SK-N-SH (cell line): Measurements from ENCODE around the gene DNASE1L2. TPM values are rescaled to one million over a fixed set of nuclear protein-coding genes. Genes with fewer than 3 reads are reported as not detected.
A peak's percentile ranks its signal among the peaks of the same experiment; 100 is the strongest.

Experiments used
- CTCF ChIA-PET: fragments of 300-600, 350-600 bp; formaldehyde crosslinking; extraction: SDS; loops from one replicate; lab custom pipeline; 2021; lab: Yijun Ruan, JAX
- POLR2A ChIA-PET: fragments of 350-600 bp; sonication (Branson Sonifier 250); formaldehyde crosslinking; extraction: SDS; loops from one replicate; lab custom pipeline; 2020; ENCODE audit warnings: antibody characterized with exemption, inconsistent platforms; lab: Yijun Ruan, JAX
- DNase-seq: peaks from one replicate; pipeline ENCODE4 v3.0.0; 2012
- H2AFZ ChIP-seq: fragments of 200-600 bp; sonication (generic); 2 replicates; pipeline ENCODE4 v1.8.1; 2016; ENCODE audit warnings: antibody characterized with exemption, mild to moderate bottlenecking, low read depth
- H3F3A ChIP-seq: fragments of 200-600 bp; sonication (generic); replicated peaks from 2 replicates; pipeline ENCODE3; 2016; ENCODE audit warnings: antibody characterized with exemption, mild to moderate bottlenecking; ENCODE audit not compliant: insufficient read depth
- H3K27ac ChIP-seq, 2 experiments: fragments of 200-500 bp in 1 of 2; fragments of 200-600 bp in 1 of 2; sonication (Bioruptor generic) in 1 of 2; sonication (generic), shearing (Covaris generic) in 1 of 2; 2 replicates each; pipeline versions ENCODE4 v1.5.1 to v1.6.1; 2014 to 2016; ENCODE audit warnings: low read depth in 2 of 2, inconsistent platforms in 1 of 2, low read length in 1 of 2, mild to moderate bottlenecking in 1 of 2, mixed read lengths in 1 of 2
- H3K27me3 ChIP-seq: fragments of 200-600 bp; sonication (generic), shearing (Covaris generic); 2 replicates; pipeline ENCODE4 v1.6.1; 2016; ENCODE audit warnings: mixed run types; ENCODE audit not compliant: insufficient read depth
- H3K36me3 ChIP-seq, 2 experiments: fragments of 200-500 bp in 1 of 2; fragments of 200-600 bp in 1 of 2; sonication (Bioruptor generic) in 1 of 2; sonication (generic) in 1 of 2; replicated peaks in 1 of 2; 2 replicates each; pipeline versions ENCODE3 to v1.5.1; 2014 to 2016; ENCODE audit warnings: low read length in 1 of 2, mild to moderate bottlenecking in 1 of 2; ENCODE audit not compliant: insufficient read depth in 2 of 2, control insufficient read depth in 1 of 2
- H3K4me1 ChIP-seq, 2 experiments: fragments of 200-500 bp in 1 of 2; fragments of 200-600 bp in 1 of 2; sonication (Bioruptor generic) in 1 of 2; sonication (generic), shearing (Covaris generic) in 1 of 2; 2 replicates each; pipeline versions ENCODE4 v1.5.1 to v1.6.1; 2014 to 2016; ENCODE audit warnings: low read depth in 1 of 2, low read length in 1 of 2, mixed run types in 1 of 2; ENCODE audit not compliant: insufficient read depth in 2 of 2, control insufficient read depth in 1 of 2
- H3K4me2 ChIP-seq: fragments of 200-600 bp; sonication (generic), shearing (Covaris generic); 2 replicates; pipeline ENCODE4 v1.6.1; 2017; ENCODE audit warnings: mixed run types
- H3K4me3 ChIP-seq, 2 experiments: fragments of 200-500 bp in 1 of 2; fragments of 200-600 bp in 1 of 2; sonication (Bioruptor generic) in 1 of 2; sonication (generic), shearing (Covaris generic) in 1 of 2; 2 replicates each; pipeline versions ENCODE4 v1.5.1 to v1.8.1; 2014 to 2016; ENCODE audit warnings: low read depth in 2 of 2, inconsistent platforms in 1 of 2, low read length in 1 of 2, mild to moderate bottlenecking in 1 of 2, mixed read lengths in 1 of 2, moderate library complexity in 1 of 2
- H3K79me2 ChIP-seq: fragments of 200-600 bp; sonication (generic); 2 replicates; pipeline ENCODE4 v1.8.1; 2017; ENCODE audit warnings: mild to moderate bottlenecking; ENCODE audit not compliant: insufficient read depth
- H3K9ac ChIP-seq: fragments of 200-600 bp; sonication (generic); 2 replicates; pipeline ENCODE4 v1.6.1; 2017; ENCODE audit warnings: mixed run types
- H3K9me2 ChIP-seq: fragments of 200-600 bp; sonication (generic); 2 replicates; pipeline ENCODE4 v1.6.1; 2017; ENCODE audit warnings: mixed run types
- H3K9me3 ChIP-seq: fragments of 200-600 bp; sonication (generic); 2 replicates; pipeline ENCODE4 v1.6.1; 2017; ENCODE audit warnings: mixed run types, mild to moderate bottlenecking, moderate library complexity
- H4K20me1 ChIP-seq: fragments of 200-600 bp; sonication (generic); 2 replicates; pipeline ENCODE4 v1.6.1; 2017; ENCODE audit warnings: mild to moderate bottlenecking, mixed run types; ENCODE audit not compliant: insufficient read depth
- CHD2 ChIP-seq: fragments of 150-350 bp; IDR thresholded peaks from 2 replicates; pipeline ENCODE4 v1.6.1; 2018; ENCODE audit warnings: low read length; ENCODE audit not compliant: partially characterized antibody
- GABPA ChIP-seq: IDR thresholded peaks from 2 replicates; pipeline ENCODE4 v1.4.0; 2012; ENCODE audit warnings: low read depth, mild to moderate bottlenecking
- MAX ChIP-seq: IDR thresholded peaks from 2 replicates; pipeline ENCODE4 v1.4.0; 2012; ENCODE audit warnings: low read depth
- MXI1 ChIP-seq: IDR thresholded peaks from 2 replicates; pipeline ENCODE4 v1.6.1; 2012; ENCODE audit warnings: mild to moderate bottlenecking, low read depth, low read length, improper control_type of control experiment
- NFIC ChIP-seq: IDR thresholded peaks from 2 replicates; pipeline ENCODE4 v1.4.0; 2012; ENCODE audit warnings: borderline replicate concordance
- NRF1 ChIP-seq: IDR thresholded peaks from 2 replicates; pipeline ENCODE4 v1.6.1; 2012; ENCODE audit warnings: low read depth, mild to moderate bottlenecking, low read length
- PBX3 ChIP-seq: IDR thresholded peaks from 2 replicates; pipeline ENCODE4; 2012
- POLR2AphosphoS5 ChIP-seq: IDR thresholded peaks from 2 replicates; pipeline ENCODE4 v1.6.1; 2012; ENCODE audit warnings: low read depth, low read length
- RAD21 ChIP-seq: IDR thresholded peaks from 2 replicates; pipeline ENCODE4 v1.6.1; 2012; ENCODE audit warnings: mild to moderate bottlenecking, low read length
- REST ChIP-seq: IDR thresholded peaks from 2 replicates; pipeline ENCODE4 v1.6.1; 2012; ENCODE audit warnings: mild to moderate bottlenecking, low read depth, low read length, moderate library complexity
- SIN3A ChIP-seq: IDR thresholded peaks from 2 replicates; pipeline ENCODE4 v1.6.1; 2012; ENCODE audit warnings: low read depth, mild to moderate bottlenecking, low read length, moderate library complexity, borderline replicate concordance
- TAF1 ChIP-seq: IDR thresholded peaks from 2 replicates; pipeline ENCODE4 v1.6.1; 2012; ENCODE audit warnings: low read depth, mild to moderate bottlenecking, low read length, moderate library complexity, borderline replicate concordance
- YY1 ChIP-seq: IDR thresholded peaks from 2 replicates; pipeline ENCODE4 v1.4.0; 2012; ENCODE audit warnings: low read depth, mild to moderate bottlenecking
- ZBTB33 ChIP-seq: IDR thresholded peaks from 2 replicates; pipeline ENCODE4 v1.4.0; 2012; ENCODE audit warnings: low read depth, borderline replicate concordance
- WGBS: methylation state at CpG from one replicate; pipeline ENCODE4 v1.1.6; 2017; ENCODE audit warnings: low lambda C conversion rate; 5-methylcytosine and 5-hydroxymethylcytosine counted together
- polyA plus RNA-seq, 3 experiments: library from polyadenylated mRNA; depleted of rRNA; stranded (reverse); fragments of >200 nt; gene quantifications; 2 replicates each; pipeline ENCODE4 v1.2.3, GENCODE V29; 2012

The DNASE1L2 gene
- polyA plus RNA-seq, 1 of the 3 experiments (the other 2 are of a cell fraction), result 2.5 TPM

GRCh38 chr16:2223221-2223941, 12.9 kb upstream of the DNASE1L2 start, which contains the start of gene E4F1:
TSS of gene E4F1 (plus strand) at chr16:2223591. CDS start at chr16:2223614, 23 bp downstream.
- POLR2A ChIA-PET, result no interaction called here
- no peaks in the 10 kb centered on the region for H3K27me3 ChIP-seq
- peak within 1 kb of the TSS; percentile 91 for H3K4me2 ChIP-seq
- H3K79me2 ChIP-seq, result peaks cover 48% of the 10 kb centered on the region
- H3K4me3 ChIP-seq, result peak within 1 kb of the TSS; percentile 72 to 96
- WGBS, result 1% methylated on average over 27 of the region's 82 CpGs
- peaks cover 0 to 5% of the 10 kb centered on the region in 2 experiments for H3K36me3 ChIP-seq
- H3K9me2 ChIP-seq, result no peaks in the 10 kb centered on the region
- peak; percentile 92 for TF ChIP-seq TAF1
- TF ChIP-seq MXI1, result peak; percentile 97
- TF ChIP-seq POLR2AphosphoS5, result peak; percentile 85
- peak; percentile 94; the same call in 1 of the 2 replicates for TF ChIP-seq SIN3A
- peak; percentile 42; the same call in 1 of the 2 replicates for TF ChIP-seq GABPA
- TF ChIP-seq MAX, result peak; percentile 84
- 0 out of 2 replicates have a peak, but pooled peaks have one; percentile 20 for TF ChIP-seq REST
- TF ChIP-seq NRF1, result no peak
- peak; percentile 90 for TF ChIP-seq YY1
- TF ChIP-seq CHD2, result peak; percentile 90
- TF ChIP-seq ZBTB33, result peak; percentile 52; the same call in 1 of the 2 replicates
- no peak for TF ChIP-seq NFIC
- peak; percentile 98 for TF ChIP-seq PBX3
- TF ChIP-seq RAD21, result no peak
- peak; percentile 99 for DNase-seq
- peaks cover 0 to 4% of the 10 kb centered on the region in 2 experiments; a peak in 1 of 4 replicates for H3K4me1 ChIP-seq
- peak within 1 kb of the TSS; percentile 100 for H2AFZ ChIP-seq
- H3K27ac ChIP-seq, result peak within 1 kb of the TSS; percentile 62 to 75
- H3K9ac ChIP-seq, result peak within 1 kb of the TSS; percentile 89
- no peaks in the 10 kb centered on the region for H3F3A ChIP-seq
- H3K9me3 ChIP-seq, result no peaks in the 10 kb centered on the region
- CTCF ChIA-PET, result interaction anchor here (1.5 kb wide), 1 partner anchor 29 kb away, joined by 5 read pairs; no protein-coding TSS in a partner anchor
- H4K20me1 ChIP-seq, result peaks cover 26% of the 10 kb centered on the region
